Measurements from ENCODE around the gene CTDSP2.

- TF ChIP-seq POLR2A (IDR thresholded peaks at IDR 0.05) (no peak), CTCF (IDR thresholded peaks at IDR 0.05) (no peak)
Observed at GRCh38 chr12:57833672-57834071, 12.9 kb downstream of the CTDSP2 start.
